ENCODE data around the gene CAMK2G.

CAMK2G gene

DNA sequence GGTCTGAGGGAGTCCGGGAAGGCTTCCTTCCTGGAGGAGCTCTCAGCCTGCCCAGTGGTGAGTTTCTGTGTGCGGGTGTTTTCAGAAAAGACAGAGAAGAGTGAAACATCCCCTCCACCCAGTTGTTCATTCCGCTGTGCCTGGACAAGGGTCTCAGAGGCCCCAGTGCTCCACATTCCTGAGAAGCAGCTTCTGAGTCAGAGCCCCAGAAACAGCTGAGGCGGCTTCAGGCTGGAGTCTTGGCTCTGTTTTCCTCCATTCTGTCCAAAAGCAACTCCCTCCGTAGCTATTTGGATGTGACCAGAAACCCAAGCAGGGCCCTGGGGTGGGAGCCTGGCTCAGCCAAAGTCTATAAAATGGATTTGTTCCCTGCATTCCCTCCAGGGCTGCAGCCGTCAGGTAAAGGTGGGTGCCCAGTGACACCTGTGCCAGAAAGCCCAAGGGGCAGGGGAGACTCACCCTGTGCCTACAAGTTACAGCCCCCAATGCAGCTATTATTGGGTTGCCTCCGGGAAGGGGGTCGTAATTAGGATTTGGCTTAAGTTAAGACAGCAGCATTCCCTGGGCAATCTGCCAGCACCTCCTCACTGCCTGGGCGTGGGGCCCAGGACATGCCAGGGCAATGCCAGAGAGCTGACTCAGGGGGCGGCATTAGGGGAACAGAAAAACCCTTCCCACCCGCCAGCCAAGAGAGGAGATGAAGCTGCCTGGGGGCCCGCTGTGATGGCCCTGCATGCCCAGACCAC lies 13.1 kb upstream of the CAMK2G start:
- no peak for DNase-seq (ENCODE audit: extremely low read depth, low read depth)
- TF ChIP-seq, protein P1, sequence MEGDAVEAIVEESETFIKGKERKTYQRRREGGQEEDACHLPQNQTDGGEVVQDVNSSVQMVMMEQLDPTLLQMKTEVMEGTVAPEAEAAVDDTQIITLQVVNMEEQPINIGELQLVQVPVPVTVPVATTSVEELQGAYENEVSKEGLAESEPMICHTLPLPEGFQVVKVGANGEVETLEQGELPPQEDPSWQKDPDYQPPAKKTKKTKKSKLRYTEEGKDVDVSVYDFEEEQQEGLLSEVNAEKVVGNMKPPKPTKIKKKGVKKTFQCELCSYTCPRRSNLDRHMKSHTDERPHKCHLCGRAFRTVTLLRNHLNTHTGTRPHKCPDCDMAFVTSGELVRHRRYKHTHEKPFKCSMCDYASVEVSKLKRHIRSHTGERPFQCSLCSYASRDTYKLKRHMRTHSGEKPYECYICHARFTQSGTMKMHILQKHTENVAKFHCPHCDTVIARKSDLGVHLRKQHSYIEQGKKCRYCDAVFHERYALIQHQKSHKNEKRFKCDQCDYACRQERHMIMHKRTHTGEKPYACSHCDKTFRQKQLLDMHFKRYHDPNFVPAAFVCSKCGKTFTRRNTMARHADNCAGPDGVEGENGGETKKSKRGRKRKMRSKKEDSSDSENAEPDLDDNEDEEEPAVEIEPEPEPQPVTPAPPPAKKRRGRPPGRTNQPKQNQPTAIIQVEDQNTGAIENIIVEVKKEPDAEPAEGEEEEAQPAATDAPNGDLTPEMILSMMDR (IDR thresholded peaks at IDR 0.05; ENCODE audit: low read depth, low read length, missing control alignments), result no peak
- H3K4me3 ChIP-seq (replicated peaks; ENCODE audit: low read depth, low read length), result no peak overlapping the region

DNA sequence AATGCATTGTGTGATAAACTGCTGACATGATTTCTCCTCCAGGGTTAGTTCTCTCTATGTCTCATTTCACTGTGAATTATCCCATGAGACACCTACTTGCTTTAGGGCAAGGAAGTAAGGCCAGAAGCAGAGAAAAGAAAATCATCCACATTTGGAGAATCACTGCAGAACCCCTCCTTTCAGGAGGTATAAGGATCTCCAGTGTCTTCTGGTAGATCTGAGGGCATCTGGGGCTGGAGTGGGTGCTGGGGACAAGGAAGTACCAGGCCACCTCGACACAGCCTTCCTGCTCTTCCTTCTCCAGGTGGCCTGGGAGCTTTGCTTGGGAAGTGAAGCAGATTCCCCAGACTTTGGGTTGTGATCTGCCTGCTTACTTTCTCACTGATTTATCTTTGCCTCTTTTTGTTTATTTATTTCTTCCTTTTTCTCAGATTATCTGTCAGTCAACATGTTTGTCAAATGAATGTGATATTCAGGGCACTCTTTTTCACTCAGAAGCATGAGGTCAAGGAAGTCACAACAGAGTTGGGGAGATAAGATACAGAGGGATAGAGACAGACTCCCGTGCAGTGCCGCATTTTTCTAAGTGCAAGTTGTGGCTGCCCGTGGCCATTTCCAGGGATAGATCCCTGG lies 12.4 kb upstream of the CAMK2G start:
- no peak overlapping the region for H3K4me3 ChIP-seq (replicated peaks; ENCODE audit: low read depth, low read length)
- TF ChIP-seq, protein P1 (IDR thresholded peaks at IDR 0.05; ENCODE audit: low read depth, low read length, missing control alignments), result no peak
- no peak for DNase-seq (ENCODE audit: extremely low read depth, low read depth)

DNA sequence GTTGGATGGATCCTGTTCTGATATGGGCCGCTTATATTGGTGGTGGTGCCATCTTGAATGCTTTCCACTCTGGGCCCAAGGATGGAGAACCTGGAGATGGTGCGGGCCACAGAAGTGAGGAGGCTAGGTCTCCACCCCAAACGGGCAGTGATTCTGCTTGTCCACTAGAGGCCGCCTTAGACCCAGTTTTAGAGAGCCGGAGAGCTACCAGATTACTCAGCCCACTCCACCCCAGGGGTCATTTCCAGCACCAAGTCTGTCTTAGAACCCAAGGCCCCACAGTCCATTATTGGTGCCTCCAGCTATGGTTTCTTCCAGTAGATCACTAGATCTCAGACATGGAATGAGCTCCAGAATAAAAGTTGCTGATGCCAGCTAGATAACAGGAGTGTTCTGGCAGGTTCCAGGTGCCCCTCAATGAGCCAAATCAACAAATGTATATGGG lies 11.8 kb upstream of the CAMK2G start:
- TF ChIP-seq, protein P1 (IDR thresholded peaks at IDR 0.05; ENCODE audit: low read depth, low read length, missing control alignments), result peak; percentile 91
- H3K4me3 ChIP-seq (replicated peaks; ENCODE audit: low read depth, low read length), result no peak overlapping the region
- DNase-seq (ENCODE audit: extremely low read depth, low read depth), result no peak

DNA sequence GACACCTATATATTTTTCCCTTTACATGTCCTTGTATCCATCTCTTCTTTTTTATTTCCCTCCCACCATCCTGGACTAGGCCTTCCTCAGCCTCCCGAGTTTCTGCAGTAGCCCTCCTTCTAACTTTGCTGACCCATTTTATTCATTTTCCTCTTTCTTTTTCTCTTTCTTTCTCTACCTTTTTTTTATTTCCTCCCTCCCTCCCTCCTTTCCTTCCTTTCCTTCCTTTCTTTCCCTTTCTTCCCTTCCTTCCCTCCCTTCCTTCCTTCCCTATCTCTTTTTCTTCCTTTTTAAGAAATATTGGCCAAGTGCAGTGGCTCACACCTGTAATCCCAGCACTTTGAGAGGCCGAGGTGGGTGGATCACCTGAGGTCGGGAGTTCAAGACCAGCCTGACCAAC lies 9.7 kb upstream of the CAMK2G start:
- H3K4me3 ChIP-seq (replicated peaks; ENCODE audit: low read depth, low read length), result no peak overlapping the region
- TF ChIP-seq, protein P1 (IDR thresholded peaks at IDR 0.05; ENCODE audit: low read depth, low read length, missing control alignments), result no peak
- DNase-seq (ENCODE audit: extremely low read depth, low read depth), result no peak

DNA sequence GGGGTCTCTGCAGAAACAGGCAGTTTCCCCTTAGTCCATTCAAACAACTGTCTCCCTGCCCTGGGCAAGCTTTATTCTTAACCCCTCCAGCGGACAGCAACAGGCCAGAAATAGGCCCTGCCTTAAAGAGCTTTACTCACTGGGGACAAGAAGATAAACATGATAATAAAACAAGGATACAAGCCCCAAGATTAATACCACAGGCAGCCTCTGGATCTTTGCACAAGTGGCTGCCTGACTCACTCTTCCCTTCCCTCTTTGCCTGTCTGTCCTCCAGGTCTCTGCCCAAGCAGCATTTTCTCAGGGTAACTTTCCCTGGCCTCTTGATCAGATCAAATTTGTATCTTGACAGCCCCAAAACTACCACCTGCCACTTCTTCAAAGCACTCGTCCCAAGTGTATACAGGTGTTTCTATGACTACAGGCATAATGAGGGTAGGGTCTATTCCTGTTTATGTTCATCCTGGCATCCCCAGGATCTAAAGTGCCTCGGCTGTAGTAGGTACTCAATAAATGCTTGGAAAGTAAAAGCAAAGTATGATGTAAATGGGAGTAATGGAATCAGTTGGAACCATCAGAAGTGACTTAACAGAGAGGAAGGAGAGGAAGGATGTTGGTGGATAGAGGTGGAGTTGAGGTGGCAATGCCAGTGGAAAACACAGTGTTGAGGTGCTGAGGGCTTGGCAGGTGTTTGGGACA lies 7.0 kb upstream of the CAMK2G start:
- no peak overlapping the region for H3K4me3 ChIP-seq (replicated peaks; ENCODE audit: low read depth, low read length)

More for the DNA sequence above, 7.0 kb upstream of the CAMK2G start:
- TF ChIP-seq, protein P1 (IDR thresholded peaks at IDR 0.05; ENCODE audit: low read depth, low read length, missing control alignments), result no peak
- DNase-seq (ENCODE audit: extremely low read depth, low read depth), result no peak

Data from HFF-Myc (cell line).